Measurements from ENCODE around the gene HES2.
"Not testable (repeated sequence)": the region's sequence is repeated elsewhere in the genome, so short reads cannot be mapped to it uniquely, and the experiment has no call there.

Gene HES2

GRCh38 chr1:6384135-6384534, 35.6 kb downstream of the HES2 start:
- DNase-seq, result no peak

- no peak for DNase-seq
These were observed 39.7 kb downstream of the HES2 start for GRCh38 chr1:6380037-6380436.

GRCh38 chr1:6378096-6378746, 41.5 kb downstream of the HES2 start:
- DNase-seq, result no peak

- DNase-seq, result no peak
These were observed 45.6 kb downstream of the HES2 start for GRCh38 chr1:6373961-6374720.

GRCh38 chr1:6372236-6372635, 47.5 kb downstream of the HES2 start:
- DNase-seq, result not testable (repeated sequence)

- no peak for DNase-seq
These were observed 49.7 kb downstream of the HES2 start for GRCh38 chr1:6370006-6370405.

GRCh38 chr1:6367381-6368012, 52.2 kb downstream of the HES2 start:
- no peak for DNase-seq

- no peak for DNase-seq
These were observed 54.7 kb downstream of the HES2 start for GRCh38 chr1:6365047-6365446.

GRCh38 chr1:6363085-6363884, 56.4 kb downstream of the HES2 start:
- DNase-seq, result peak; percentile 61
